ENCODE results near the gene NECAB2.

DNA sequence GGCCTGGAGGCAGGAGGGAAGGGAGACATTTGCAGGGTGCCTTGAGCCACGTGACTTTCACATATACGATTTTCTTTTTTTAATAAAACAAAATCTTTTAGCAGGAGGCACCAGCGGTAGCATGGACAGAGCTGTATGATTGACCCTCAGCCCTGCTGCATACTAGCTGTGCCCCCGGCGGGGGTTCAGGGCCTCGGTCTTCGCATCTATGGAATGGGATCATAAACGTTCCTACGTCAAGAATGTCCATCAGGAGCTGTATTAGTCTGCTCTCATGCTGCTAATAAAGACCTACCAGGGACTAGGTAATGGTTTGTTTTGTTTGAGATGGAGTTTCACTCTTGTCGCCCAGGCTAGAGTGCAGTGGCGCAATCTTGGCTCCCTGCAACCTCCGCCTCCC lies 47.4 kb downstream of the NECAB2 start:
- no peak for TF ChIP-seq CTCF (IDR thresholded peaks at IDR 0.05)
- TF ChIP-seq POLR2A (IDR thresholded peaks at IDR 0.05): no peak
- no peak for TF ChIP-seq POLR2AphosphoS5 (IDR thresholded peaks at IDR 0.05; ENCODE audit: insufficient read depth in 1 of 2, low read depth in 1 of 2)

All from vagina (tissue), 2 donors.